Activated CD8-positive, alpha-beta T cell treated with anti-CD3 and anti-CD28 coated beads, Interleukin-2, amount 10 ng/mL, durations not matched to agents 7 days and 5 days (primary cell): ENCODE results near the gene KIAA1958. TPM values are rescaled to one million over a fixed set of nuclear protein-coding genes. Genes with fewer than 3 reads are reported as not detected.

Experiments
- ATAC-seq: fragments of 150-1000 bp; cut with Tn5 transposase; one replicate; pipeline ENCODE4 v1.10.0; 2021; ENCODE audit warnings: moderate library complexity
- CTCF ChIA-PET: fragments of 350-600 bp; sonication (Branson Sonifier 250); formaldehyde crosslinking; loops from one replicate; lab custom pipeline; 2021; ENCODE audit warnings: antibody characterized with exemption; lab: Charles Lee
- POLR2A ChIA-PET: fragments of 350-600 bp; sonication (Branson Sonifier 250); formaldehyde crosslinking; loops from one replicate; lab custom pipeline; 2021; ENCODE audit warnings: antibody characterized with exemption; lab: Charles Lee
- DNase-seq: peaks from one replicate; pipeline ENCODE4 v3.0.0-alpha.2; 2020
- H3K27ac Mint-ChIP-seq: one replicate; pipeline ENCODE4 v1.8.0; 2021; ENCODE audit warnings: mild to moderate bottlenecking, mixed read lengths
- H3K27me3 Mint-ChIP-seq: one replicate; pipeline ENCODE4 v1.8.0; 2021; ENCODE audit warnings: low read depth, mixed read lengths
- H3K36me3 Mint-ChIP-seq: one replicate; pipeline ENCODE4 v1.8.0; 2021; ENCODE audit warnings: low read depth, mixed read lengths
- H3K4me1 Mint-ChIP-seq: one replicate; pipeline ENCODE4 v1.8.0; 2021; ENCODE audit warnings: low read depth, mixed read lengths
- H3K4me3 Mint-ChIP-seq: one replicate; pipeline ENCODE4 v1.8.0; 2021; ENCODE audit warnings: mild to moderate bottlenecking, mixed read lengths
- H3K9me3 Mint-ChIP-seq: one replicate; pipeline ENCODE4 v1.8.0; 2022; ENCODE audit warnings: mixed read lengths; ENCODE audit not compliant: insufficient read depth
- total RNA-seq, 2 experiments: library from RNA; stranded (reverse); gene quantifications; one replicate each; pipeline ENCODE4 v1.2.3, GENCODE V29; 2021

The KIAA1958 gene
- total RNA-seq, 2 experiments from 2014 or later: 11.1 to 11.5 TPM

DNA sequence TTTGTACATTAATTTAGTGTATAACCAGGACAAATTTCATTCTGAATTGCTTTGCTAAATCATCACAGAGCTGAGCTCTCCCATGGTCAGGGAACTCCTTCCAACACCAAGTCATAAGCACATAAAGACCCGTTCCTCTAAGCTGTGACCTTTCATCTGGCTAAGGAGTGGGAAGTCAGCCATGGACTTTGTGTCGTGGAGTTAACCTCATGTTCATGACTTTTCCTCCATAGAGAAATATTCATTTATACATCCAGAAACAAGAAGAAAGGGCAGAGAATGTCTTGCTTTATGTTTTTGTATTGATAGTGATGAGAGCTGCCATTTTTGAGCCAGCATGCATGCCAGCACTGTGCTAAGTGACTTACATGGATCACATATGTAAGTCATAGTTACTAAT, 133.8 kb downstream of the KIAA1958 start:
- Mint-ChIP-seq H3K4me1 (peaks cover 2% of the 10 kb centered on the region), H3K4me3 (no peak overlapping the region), H3K27ac (no peak overlapping the region), H3K36me3 (peaks cover 7% of the 10 kb centered on the region), H3K9me3 (no peaks in the 10 kb centered on the region), H3K27me3 (no peaks in the 10 kb centered on the region)
- ChIA-PET CTCF (no interaction called here), POLR2A (no interaction called here)
- DNase-seq (no peak), ATAC-seq (no peak)

DNA sequence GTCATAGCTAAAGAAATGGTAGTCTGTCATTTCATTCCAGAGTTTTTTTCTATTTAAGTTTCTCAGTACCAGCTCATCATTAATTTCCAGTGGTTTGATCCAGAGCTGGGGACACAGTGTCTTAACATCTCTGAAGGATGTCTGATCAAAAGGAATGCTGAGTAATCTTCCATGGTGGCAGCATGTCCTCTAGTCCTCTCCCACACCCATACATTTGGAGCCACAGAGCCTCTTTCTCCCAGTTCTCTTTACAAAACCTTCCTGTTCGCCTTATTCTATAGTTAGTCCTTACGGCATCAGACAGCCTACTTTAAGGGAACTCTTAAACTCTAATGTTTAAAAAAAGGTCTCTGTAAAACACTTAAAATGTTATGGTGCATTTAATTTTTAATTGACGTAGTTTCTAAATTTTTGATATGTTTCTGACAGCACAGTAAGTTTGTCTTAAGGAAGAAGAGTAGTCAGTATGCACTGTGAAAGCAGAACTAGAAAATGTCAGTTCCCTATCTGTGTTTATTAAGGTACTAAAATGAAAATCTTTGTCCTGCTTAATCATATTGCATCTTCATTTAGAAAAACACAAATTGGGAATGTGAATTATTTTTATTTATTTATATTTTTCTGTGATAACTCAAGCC, 134.5 kb downstream of the KIAA1958 start:
- no peaks in the 10 kb centered on the region for H3K4me1 Mint-ChIP-seq
- peaks cover 7% of the 10 kb centered on the region for H3K36me3 Mint-ChIP-seq
- H3K9me3 Mint-ChIP-seq: no peaks in the 10 kb centered on the region
- no peaks in the 10 kb centered on the region for H3K27me3 Mint-ChIP-seq
- POLR2A ChIA-PET: no interaction called here
- CTCF ChIA-PET: no interaction called here
- DNase-seq: no peak
- H3K4me3 Mint-ChIP-seq: no peak overlapping the region
- ATAC-seq: no peak
- H3K27ac Mint-ChIP-seq: no peak overlapping the region

DNA sequence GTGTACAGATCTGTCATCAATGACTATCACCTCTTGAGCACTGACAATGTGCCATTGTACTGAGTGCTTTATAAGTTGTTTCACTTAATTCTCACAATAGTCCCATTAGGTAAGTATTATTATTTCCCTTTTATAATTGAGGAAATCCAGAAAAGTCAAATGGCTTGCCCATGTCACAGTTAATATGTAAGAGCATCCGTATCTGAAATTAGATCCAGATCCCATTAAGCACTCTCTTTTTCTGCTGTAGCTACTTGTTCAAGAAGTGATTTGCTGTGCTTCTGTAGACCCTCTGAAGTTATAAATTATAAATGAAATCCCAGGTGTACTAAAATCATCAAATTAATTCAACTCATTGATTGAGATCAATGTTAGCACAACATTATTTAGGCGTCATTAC, 136.6 kb downstream of the KIAA1958 start:
- no peaks in the 10 kb centered on the region for H3K9me3 Mint-ChIP-seq
- no peak for DNase-seq
- H3K36me3 Mint-ChIP-seq: peaks cover 1% of the 10 kb centered on the region
- ChIA-PET CTCF (no interaction called here), POLR2A (no interaction called here)
- ATAC-seq: no peak
- no peaks in the 10 kb centered on the region for H3K27me3 Mint-ChIP-seq
- no peak overlapping the region for H3K27ac Mint-ChIP-seq
- no peaks in the 10 kb centered on the region for H3K4me1 Mint-ChIP-seq
- H3K4me3 Mint-ChIP-seq: no peak overlapping the region

DNA sequence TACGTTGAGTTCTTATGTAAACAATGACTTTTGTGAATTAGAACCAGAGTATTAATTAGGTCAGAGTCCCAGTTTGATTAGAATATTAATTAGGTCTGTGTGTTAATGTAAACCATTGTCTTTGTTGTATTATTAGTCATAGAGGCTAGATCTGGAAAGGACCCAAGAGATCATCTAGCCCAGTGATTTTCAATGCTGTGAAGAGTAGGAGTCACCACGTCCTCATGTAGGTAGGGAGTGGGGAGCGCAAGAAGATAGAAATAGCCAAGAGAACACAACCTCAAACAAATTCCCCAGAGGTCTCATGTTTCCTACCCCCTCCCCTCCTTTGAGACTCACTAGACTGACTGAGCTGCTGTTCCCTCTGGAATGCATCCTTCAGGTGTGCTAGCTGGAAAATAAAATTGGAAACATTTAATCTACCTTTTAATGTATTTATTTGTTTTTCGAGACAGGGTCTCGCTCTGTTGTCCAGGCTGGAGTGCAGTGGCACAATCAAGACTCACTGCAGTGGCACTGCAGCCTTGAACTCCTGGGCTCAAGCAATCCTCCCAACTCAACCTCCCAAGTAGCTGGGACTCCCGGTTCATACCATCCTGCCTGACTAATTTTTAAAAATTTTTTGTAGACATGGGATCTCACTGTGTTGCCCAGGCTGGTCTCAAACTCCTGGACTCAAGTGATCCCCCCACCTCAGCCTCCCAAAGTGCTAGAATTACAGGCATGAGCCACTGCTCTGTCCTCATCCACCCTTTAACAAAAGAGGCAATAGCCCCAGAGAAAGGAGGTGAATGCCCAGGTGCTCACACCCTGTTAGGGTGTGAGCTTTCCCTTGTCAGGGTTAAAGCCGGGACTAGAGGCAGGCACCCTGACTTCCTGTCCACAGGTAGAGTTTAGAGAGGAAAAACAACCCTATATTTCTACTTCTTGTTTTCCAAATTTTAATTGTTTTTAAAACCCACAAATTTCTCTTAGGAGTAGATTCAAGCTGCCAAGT, 138.4 kb downstream of the KIAA1958 start:
- POLR2A ChIA-PET: no interaction called here
- no peaks in the 10 kb centered on the region for H3K27me3 Mint-ChIP-seq
- CTCF ChIA-PET: no interaction called here
- ATAC-seq (no peak), DNase-seq (no peak)
- no peak overlapping the region for H3K27ac Mint-ChIP-seq
- no peaks in the 10 kb centered on the region for H3K4me1 Mint-ChIP-seq
- no peaks in the 10 kb centered on the region for H3K36me3 Mint-ChIP-seq
- H3K9me3 Mint-ChIP-seq: no peaks in the 10 kb centered on the region
- no peak overlapping the region for H3K4me3 Mint-ChIP-seq

- H3K9me3 Mint-ChIP-seq: no peaks in the 10 kb centered on the region
- no peak for ATAC-seq
- H3K36me3 Mint-ChIP-seq: no peaks in the 10 kb centered on the region
- DNase-seq: no peak
- H3K4me1 Mint-ChIP-seq: no peaks in the 10 kb centered on the region
- no peak overlapping the region for H3K4me3 Mint-ChIP-seq
- no peak overlapping the region for H3K27ac Mint-ChIP-seq
- CTCF ChIA-PET: no interaction called here
- POLR2A ChIA-PET: no interaction called here
- no peaks in the 10 kb centered on the region for H3K27me3 Mint-ChIP-seq
Measured at GRCh38 chr9:112629671-112630485, 143.3 kb downstream of the KIAA1958 start.

- Mint-ChIP-seq H3K27me3 (peaks cover 1% of the 10 kb centered on the region), H3K27ac (no peak overlapping the region), H3K4me3 (no peak overlapping the region), H3K36me3 (no peaks in the 10 kb centered on the region), H3K4me1 (no peaks in the 10 kb centered on the region), H3K9me3 (no peaks in the 10 kb centered on the region)
- CTCF ChIA-PET: no interaction called here
- ATAC-seq (no peak), DNase-seq (no peak)
- POLR2A ChIA-PET: no interaction called here
Measured at GRCh38 chr9:112631313-112632070, 144.9 kb downstream of the KIAA1958 start.

DNA sequence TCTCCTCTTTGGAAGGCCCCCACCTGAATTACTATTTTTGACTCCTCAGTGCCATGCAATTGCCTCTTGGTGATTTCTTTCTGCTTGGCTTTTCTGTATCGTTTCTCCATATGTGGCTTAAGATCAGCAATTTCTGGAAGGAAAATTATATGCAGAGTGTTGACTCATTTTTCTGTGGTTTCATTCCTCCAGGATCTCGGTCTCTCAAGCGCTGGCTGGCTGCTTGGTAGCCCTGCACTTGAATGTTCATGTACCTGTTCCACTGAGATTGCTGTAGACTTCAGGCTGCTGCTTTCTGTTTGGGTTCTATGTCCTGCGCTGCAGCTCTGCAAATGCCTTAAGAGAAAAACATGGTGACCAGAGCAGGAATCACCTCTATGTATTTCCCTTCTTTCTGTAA, 153.7 kb downstream of the KIAA1958 start:
- ChIA-PET POLR2A (no interaction called here), CTCF (no interaction called here)
- Mint-ChIP-seq H3K4me3 (no peak overlapping the region), H3K36me3 (peaks cover 13% of the 10 kb centered on the region), H3K27me3 (peaks cover 2% of the 10 kb centered on the region), H3K4me1 (no peaks in the 10 kb centered on the region), H3K9me3 (peaks cover 5% of the 10 kb centered on the region), H3K27ac (no peak overlapping the region)
- no peak for ATAC-seq
- DNase-seq: no peak

GRCh38 chr9:112642126-112642525, 155.5 kb downstream of the KIAA1958 start:
- Mint-ChIP-seq H3K4me1 (no peaks in the 10 kb centered on the region), H3K9me3 (peaks cover 13% of the 10 kb centered on the region), H3K27me3 (no peaks in the 10 kb centered on the region), H3K27ac (no peak overlapping the region), H3K4me3 (no peak overlapping the region), H3K36me3 (peaks cover 22% of the 10 kb centered on the region)
- CTCF ChIA-PET: interaction anchor here (1.1 kb wide), 1 partner anchor 199 kb away, joined by 3 read pairs; no protein-coding TSS in a partner anchor
- DNase-seq: no peak
- POLR2A ChIA-PET: no interaction called here
- ATAC-seq: no peak

- ChIA-PET CTCF (no interaction called here), POLR2A (interaction anchor here (0.7 kb wide), 1 partner anchor 9 kb away, joined by 6 read pairs; no protein-coding TSS in a partner anchor)
- Mint-ChIP-seq H3K4me1 (no peaks in the 10 kb centered on the region), H3K4me3 (no peak overlapping the region), H3K9me3 (peaks cover 27% of the 10 kb centered on the region), H3K27ac (no peak overlapping the region), H3K36me3 (peaks cover 26% of the 10 kb centered on the region), H3K27me3 (no peaks in the 10 kb centered on the region)
- DNase-seq (no peak), ATAC-seq (no peak)
Measured at GRCh38 chr9:112647596-112647995, 161.0 kb downstream of the KIAA1958 start.

DNA sequence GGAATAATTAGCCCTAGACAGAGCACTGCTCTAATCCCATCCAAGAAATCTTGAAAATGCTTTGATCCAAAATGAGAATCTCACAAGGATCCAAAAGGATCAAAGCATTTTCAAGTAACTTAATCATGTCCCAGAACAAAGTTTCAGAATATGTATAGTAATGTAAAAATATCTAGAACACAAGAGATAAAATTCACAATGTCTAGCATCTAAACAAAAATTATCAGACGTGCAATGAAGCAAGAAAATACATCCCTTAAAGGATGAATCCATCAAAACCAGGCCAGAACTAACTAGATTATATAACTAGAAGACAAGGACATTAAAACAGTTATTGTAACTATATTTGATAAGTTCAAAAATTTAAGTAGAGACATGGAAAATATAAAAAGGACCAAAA, 162.0 kb downstream of the KIAA1958 start:
- H3K27me3 Mint-ChIP-seq: no peaks in the 10 kb centered on the region
- H3K4me3 Mint-ChIP-seq: no peak overlapping the region
- no peak overlapping the region for H3K27ac Mint-ChIP-seq
- ChIA-PET POLR2A (no interaction called here), CTCF (no interaction called here)
- peaks cover 26% of the 10 kb centered on the region for H3K36me3 Mint-ChIP-seq
- H3K9me3 Mint-ChIP-seq: peaks cover 27% of the 10 kb centered on the region
- DNase-seq (no peak), ATAC-seq (no peak)
- H3K4me1 Mint-ChIP-seq: no peaks in the 10 kb centered on the region

- no peaks in the 10 kb centered on the region for H3K27me3 Mint-ChIP-seq
- H3K4me1 Mint-ChIP-seq: no peaks in the 10 kb centered on the region
- H3K27ac Mint-ChIP-seq: no peak overlapping the region
- H3K4me3 Mint-ChIP-seq: no peak overlapping the region
- H3K36me3 Mint-ChIP-seq: peaks cover 7% of the 10 kb centered on the region
- H3K9me3 Mint-ChIP-seq: peaks cover 4% of the 10 kb centered on the region
- DNase-seq: no peak
- ChIA-PET POLR2A (interaction anchor here (1.2 kb wide), 1 partner anchor 96 kb away, joined by 3 read pairs; the partner anchor contains the start of gene SNX30), CTCF (interaction anchor here (1.1 kb wide), 1 partner anchor 10 kb away, joined by 6 read pairs; no protein-coding TSS in a partner anchor)
- ATAC-seq: no peak
Measured at GRCh38 chr9:112654282-112654681, 167.7 kb downstream of the KIAA1958 start.
